Anterior cingulate cortex (tissue), 58 donors: ENCODE data around the gene LMAN1.

Experiments used
- DNase-seq, 58 donors: peaks; one replicate each; lab custom pipeline; 2025; lab: John Stamatoyannopoulos, UW

LMAN1 gene

DNA sequence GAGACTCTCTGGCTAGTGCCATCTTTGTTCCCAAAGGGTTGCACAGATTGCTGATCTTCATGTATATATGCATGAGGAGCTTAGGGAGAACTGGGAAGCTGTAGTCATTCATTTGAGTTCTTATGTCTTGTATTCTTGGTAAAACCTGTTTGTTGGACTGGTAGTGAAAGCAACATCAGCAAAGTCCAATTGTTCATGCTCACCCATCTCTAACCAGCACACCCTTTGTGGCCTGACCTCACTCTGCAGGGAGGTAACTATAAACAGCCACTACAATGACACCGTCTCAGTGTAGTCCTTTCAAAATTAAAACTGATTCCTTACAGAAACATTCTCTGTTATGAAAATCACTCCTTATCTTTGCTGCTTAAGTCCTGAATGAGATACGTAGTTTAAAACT is 13.9 kb upstream of the LMAN1 start:
- no peak for DNase-seq

DNA sequence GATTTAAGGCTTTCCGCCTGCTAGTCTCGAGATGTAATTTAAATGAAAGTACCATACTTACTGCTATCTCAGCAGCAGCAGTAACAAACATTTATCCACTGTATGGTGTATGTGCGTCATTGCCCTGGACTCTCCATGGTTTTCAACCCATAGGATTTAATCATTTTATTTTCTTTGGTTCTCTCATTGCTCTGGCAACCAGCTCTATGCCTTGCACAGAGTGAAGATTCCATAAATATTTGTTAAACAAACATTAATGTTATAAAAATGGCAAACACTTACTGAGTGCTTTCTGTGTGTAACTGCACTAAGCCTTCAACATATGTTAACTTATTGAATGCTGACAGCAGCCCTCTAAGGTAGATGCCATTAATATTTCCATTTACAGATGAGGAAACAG is 1.3 kb upstream of the LMAN1 start:
- no peak for DNase-seq

DNA sequence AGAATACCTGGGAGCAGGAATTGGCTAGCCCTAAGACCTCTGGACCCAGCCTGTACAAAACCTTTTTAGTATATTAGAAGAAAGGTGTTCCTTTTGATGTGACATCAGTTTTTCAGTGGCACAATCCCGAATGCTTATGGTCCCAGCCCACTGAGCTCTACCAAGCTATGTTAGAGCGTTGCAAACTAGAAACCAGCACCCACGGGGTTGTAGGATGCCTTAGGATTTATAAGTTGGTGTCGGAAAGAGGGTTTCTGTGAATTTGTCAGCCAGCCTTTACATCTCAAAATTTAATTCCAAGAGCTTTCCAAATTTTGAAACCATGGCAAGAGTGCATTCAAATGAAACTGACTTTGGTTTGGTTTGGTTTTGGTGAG is 499 bp upstream of the LMAN1 start:
- peak in 1 of 58 donors; percentile 40 for DNase-seq

DNA sequence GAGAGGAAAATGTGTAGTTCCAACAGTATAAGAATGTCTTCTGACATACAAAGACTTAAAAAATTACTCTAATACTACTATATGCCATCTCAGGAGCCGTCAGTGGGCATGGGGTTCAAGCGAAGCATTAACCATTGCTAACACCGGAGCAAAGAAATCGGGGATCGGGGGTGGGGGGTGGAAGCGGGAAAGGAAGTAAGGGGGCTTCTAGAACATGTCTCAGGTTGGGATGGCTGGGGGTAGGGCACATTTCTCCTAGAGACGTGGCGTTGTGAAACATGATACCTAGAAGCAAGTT is 702 bp downstream of the LMAN1 start:
- peak in 3 of 58 donors; percentile 10 to 22 (median 16) for DNase-seq

DNA sequence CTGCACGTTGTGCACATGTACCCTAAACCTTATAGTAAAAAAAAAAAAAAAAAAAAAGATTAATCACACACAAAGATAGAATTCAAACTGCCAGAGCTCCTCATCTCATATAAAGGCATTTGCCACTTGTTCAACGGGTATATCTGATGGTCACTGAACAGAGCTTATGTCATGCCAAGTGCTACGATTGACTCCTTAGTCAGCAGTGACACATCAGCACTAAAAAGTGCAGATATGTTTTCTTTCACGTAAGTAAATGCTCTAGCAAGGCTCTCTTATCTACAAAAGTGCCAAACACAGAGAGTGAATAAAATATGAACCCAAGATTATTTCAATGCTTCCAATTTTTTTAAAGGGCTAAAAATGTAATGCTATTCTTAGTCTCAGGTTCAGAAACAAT is 1.1 kb downstream of the LMAN1 start:
- DNase-seq = no peak

DNA sequence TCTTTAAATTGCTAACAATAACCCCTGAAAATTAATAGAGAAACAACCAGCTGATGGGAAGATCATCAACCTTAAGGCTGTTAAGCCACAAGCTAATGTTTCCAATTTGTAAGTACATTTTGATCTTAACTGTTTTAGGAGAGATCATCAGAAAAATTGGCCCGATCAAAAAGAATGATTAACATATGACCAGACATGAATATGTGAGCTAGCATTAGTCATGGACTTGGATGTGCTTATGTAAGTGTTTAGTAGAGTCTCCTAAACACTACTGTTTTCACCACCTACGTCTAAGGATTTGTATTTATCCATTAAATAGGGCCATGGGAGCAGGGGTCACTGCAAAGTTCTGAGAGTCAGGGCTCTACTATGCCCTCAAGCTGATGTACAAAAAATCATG is 4.3 kb downstream of the LMAN1 start:
- no peak for DNase-seq

DNA sequence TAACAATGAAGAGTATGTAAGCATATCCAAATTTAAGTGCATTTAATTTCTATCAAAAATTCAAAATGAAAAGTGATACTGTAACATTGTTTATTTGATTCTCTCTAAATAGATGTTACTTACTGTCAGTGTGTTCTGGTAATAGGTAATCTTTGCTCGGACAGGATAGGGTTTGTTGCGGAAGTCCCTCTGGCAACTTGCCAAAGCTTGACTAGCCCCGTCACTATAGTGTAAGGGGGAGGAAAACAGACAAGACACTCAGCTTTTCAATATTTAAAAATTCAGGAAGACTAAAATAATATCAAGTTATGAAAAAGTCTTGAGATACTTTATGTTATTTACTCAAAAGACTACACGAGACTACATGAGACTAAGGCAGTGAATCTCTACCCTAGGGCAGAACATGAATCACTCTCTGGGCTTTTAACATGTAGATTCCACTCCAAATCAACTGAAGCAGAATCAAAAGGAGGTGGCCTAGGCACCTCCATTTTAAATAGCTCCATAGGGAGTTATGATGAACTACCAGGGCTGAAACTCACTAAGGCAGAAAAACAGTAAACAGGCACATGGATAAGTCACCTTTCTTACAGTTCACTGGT is 5.9 kb downstream of the LMAN1 start:
- no peak for DNase-seq

DNA sequence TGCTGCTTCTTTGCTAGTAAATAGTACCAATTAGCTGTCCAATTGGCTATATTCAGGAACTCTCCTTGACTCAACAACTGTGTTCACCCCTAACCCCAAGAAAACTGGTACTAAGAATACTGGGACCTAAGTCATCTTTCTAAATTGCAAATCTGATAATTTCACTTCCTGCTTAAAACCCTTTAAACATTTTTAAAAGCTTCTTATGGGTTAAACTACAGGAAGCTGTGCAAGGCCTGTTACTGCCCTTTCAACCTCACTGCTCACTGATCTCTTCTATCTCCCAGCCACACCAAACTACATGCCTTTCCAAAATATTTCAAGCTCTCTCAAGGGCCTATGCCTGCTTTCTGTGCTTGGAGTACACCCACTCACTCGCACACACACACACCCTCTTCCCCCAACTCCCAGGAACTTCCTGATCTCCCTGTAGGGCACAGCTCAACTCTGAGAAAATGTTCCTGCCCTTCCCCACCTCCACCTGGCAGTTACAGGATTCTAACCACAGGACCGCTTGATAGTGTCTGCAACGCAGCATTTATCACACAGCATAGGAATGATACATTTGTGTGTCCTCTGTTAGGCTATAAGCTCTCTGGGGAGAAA is 6.7 kb downstream of the LMAN1 start:
- DNase-seq = no peak

DNA sequence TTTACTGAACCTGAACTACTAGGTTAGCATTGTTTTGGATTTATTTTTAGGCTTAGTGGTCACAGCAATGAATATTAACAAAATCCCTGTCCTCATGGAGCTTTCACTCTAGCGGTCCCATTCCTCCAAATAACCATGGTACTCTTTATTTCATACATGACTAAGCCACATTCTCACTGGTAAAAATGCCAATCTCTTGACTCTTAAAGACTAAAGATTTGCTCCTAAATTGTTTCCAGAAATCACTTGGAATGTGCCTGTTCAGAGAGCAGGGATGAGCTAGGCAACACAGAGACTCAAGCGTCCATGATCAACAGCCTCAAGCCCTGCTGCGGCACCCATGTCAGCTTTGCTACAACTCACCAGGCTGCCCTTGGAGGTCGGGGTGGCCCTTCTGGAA is 13.5 kb downstream of the LMAN1 start:
- DNase-seq = no peak

DNA sequence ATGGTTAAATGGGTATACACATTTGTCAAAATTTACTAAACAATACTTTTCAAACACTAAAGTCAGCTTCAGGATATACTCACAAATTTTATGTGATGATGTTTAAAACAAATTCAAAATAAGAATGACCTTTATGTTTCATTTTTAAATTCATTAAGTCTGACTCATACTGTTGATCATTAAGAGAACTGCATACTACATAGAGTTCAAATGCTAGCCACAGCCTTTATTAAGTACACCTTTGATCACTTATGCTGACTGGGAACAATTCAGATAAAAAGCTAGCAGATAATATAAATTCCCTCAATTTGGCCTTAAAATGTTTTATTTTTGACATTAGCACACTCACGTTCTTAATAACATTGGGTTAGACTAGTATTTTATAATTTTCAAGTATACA is 14.1 kb downstream of the LMAN1 start:
- DNase-seq = no peak

DNA sequence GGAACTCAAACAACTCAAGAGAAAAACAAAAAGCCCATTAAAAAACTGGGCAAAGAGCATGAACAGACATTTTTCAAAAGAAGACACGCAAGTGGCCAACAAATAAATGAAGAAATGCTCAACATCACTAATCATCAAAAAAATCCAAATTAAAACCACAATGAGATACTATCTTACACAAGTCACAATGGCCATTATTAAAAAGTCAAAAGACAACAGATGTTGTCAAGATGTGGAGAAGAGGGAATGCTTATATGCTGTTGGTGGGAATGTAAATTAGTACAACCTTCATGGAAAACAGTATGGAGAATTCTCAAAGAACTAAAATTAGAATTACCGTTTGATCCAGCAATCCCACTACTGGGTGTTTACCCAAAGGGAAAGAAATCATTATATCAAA is 15.1 kb downstream of the LMAN1 start:
- DNase-seq = no peak

DNA sequence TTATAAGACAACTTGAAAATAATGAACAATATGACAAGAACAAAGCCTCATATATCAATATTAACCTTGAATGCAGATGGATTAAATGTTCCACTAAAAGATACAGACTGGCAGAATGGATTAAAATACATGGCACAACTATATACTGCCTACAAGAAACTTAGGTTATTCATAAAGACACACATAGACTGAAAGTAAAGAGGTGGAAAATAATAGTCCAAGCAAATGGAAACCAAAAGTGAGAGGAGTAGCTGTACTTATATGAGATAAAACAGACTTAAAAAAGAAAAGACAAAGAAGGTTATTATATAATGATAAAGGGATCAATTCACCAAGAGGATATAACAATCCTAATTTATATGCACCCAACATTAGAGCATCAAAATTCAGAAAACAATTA is 18.2 kb downstream of the LMAN1 start:
- DNase-seq = no peak

DNA sequence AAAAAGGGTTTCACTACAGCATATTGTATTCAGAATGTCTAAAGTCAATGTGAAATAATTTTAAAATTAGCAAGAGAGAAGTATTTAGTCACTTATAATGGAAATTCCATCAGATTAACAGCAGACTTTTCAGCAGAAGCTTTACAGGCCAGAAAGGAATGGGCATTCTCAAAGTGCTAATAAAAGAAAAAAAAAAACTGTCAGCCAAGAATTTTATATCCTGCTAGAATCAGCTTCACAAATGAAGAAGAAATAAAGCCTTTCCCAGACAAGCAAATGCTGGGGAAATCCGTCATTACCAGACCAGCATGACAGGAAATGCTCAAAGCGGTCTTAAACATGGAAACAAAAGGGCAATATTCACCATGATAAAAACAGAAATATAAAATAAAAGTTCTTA is 18.8 kb downstream of the LMAN1 start:
- no peak for DNase-seq

DNA sequence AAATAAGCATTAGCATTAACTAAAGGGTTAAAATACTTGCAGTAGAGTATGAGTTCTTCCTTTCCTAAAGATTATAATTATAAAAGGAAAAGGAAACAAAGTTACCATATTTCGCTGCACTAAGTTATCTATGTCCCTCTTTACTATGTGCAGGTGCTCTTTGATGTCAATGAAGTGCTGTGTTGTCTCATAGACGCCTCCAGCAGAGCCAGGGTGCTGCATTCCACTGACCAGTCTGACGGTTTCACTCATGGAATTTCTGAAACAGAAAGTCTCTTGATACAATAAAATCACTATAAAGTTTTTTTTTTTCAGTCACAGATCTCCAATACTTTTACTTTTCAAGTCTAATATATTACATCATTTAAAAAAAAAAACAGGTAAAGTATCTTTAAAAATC is 26.1 kb downstream of the LMAN1 start:
- DNase-seq = no peak

DNA sequence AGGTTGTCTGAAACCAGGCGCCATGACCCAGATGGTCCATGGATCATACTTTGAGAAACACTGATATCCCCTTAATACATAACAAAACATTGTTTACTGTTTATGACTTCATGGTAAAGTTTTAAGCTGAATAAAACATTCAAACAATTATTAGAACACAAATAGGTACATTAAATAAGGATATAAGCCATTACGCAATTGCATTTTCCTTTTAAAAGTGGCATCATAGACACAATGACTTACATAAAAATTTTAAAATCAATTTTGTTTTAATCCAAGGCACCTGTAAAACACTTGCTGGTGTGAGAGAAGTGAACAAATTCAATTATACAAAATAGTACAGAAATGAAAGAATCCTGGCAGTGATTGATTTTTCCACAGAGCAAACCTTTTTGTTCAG is 30.4 kb downstream of the LMAN1 start:
- DNase-seq = no peak

DNA sequence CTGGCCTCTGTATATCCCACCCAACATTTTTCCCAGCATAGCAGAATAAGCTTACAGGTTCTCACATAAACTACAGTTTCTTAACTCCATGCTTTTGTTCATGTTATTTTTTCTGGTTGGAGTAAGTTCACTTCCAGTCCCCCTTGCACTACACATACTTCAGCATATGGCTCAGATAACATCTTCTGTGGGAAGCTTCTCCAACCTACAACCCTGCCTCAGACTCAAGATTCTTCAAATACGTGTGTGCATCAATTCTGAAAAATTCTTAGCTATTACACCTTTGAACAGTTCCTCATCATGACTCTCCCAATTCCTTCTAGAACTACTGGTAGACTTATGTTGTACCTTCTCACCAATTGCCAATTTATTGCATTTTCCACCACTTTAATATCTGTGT is 33.1 kb downstream of the LMAN1 start:
- DNase-seq = no peak

DNA sequence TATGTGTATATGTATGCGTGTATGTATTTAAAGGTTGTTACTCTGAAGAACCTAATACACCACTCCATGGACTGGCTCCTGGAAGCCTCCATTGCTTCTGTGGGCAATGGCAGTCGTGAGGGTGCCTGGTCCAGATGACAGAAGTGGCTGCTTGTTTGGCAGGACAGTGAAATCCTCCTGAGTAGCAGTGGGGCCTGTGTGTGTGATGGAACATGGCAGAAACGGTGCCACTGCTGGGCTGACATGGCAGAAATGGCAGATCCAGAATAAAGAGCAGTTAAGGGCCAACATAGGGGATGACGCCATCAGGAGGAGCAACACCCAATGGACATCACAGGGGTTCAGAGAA is 34.5 kb downstream of the LMAN1 start:
- no peak for DNase-seq

DNA sequence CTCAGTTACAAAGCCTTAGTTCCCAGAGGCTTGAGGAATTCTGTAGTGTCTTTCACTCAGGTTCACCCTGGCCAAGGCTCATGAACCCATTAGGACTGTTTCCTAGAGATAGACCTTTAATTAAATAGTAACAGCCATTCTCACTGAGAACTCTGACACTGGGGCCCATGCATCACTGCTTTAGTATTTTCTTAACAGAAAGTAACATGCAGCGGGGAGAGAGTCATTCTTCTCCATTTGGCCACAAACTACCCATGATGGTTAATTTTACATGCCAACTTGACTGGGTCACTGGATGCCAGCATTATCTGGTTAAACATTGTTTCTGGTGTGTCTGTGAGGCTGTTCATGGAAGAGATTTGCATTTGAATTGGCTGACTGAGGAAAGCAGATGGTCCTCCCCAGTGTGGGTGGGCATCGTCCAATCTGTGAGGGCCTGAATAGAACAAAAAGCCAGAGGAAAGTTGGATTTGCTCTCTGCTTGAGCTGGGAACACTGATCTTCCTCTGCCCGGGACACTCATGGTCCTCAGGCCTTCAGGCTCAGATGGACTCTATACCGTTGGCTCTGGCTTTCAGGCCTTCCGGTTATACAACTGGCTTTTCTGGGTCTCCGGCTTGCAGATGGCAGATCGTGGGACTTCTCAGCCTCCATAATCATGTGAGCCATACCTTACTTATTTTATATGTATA is 35.0 kb downstream of the LMAN1 start:
- DNase-seq = peak in 7 of 58 donors; percentile 1 to 14 (median 3)

DNA sequence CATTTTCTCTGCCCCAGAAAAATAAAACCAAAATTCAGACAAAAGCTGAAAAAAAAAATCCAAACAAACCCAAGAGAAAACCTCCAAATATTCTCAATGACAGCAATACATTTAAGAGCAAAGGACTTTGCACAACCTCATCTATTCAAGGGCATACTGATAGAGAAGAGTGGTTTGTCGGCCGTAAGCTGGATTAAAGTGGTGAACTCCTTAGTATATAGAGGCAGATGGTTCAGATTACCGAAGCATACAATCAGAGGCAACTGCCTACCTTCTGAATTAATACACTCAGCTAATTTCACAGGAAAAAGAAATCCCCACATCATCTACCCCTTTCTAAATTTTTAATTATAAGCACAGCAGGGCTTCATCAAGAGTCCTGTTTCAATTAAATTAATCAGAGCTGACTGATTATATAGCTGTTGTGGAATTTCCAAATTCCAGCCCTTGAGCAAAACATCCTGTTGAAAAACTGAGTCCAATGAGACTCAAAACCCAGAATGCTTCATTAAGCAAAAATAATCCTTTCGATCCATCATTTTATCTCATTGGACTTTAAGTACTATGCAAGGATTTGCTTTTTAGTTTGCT is 40.5 kb downstream of the LMAN1 start, which contains the start of gene CPLX4:
Gene CPLX4 (minus strand): TSS at position 190 of the 591 bp plus-strand sequence. CDS start 187 bp downstream, at position 3.
- DNase-seq = no peak

DNA sequence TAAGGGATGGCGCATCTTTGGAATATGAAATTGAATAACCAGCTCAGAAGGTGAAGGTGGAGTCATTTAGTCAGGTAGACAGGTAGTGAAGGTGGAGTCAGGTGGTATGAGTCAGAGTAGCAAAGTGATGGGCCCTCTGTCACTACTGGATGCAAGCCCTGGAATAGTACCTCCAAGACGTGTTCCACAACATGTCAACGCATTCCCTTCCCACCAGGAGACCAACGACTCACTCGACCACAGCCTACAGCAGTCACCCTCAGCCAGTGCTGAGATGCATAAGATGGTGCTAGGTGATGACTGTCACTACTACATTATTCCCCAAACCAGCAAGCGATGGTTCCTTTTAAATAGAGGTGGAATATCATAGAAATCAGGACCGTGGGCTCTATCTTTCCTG is 47.4 kb downstream of the LMAN1 start:
- DNase-seq = no peak

DNA sequence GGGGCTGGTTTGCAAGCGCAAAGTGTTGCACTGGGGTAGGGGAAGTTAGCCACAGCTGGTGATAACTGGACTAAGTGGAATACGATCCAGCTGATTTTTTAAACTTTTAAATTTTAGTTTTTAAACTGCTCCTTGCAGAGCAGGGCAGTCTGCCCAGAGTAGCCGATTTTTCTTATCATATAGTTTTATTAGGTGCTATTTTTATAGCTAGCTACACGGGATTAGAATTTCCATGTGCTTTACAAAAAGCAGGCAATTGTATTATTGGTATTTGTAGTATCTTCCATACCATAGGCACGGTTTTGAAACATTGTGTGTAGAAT is 50.2 kb downstream of the LMAN1 start:
- DNase-seq = no peak

DNA sequence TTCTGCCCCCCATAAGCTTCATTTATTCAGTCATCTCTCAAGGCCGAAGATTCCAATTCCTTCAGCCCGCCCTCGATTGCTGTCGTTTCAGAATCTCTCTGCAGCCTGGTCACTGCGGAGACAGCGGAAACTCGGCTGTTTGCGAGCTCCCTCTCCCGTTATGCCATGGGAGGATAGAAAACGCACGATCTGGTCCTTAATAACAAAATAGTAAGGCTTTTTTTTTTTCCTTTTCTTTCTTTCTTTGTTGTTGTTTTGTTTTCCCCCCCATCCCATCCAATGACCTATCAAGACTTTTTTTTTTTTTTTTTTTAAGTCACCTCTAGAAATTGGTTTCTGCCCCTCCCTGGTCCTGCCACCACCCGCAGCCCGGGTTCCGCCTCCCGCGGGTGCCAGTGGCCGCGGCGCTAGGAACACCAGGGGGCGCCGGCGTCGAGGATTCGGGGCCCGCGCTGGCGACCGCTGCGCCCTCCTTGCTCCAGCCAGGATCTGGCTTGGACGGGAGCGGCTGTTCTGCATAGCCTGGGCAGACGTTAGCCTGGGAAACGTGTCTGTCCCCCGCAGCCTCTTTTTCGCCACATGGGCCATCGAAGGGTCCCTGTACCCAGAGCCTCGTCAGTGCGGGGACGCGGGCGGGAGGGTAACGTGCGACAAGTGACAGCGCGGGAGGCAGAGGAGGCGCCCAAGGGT is 50.7 kb downstream of the LMAN1 start:
- peak in 48 of 58 donors; percentile 3 to 67 (median 28) for DNase-seq
